NCI-H524 (cell line): Measurements from ENCODE around the gene NRXN3.

Experiments used
- DNase-seq, 2 experiments: peaks; one replicate each; lab custom pipeline; 2025; lab: John Stamatoyannopoulos, UW

Gene NRXN3

DNA sequence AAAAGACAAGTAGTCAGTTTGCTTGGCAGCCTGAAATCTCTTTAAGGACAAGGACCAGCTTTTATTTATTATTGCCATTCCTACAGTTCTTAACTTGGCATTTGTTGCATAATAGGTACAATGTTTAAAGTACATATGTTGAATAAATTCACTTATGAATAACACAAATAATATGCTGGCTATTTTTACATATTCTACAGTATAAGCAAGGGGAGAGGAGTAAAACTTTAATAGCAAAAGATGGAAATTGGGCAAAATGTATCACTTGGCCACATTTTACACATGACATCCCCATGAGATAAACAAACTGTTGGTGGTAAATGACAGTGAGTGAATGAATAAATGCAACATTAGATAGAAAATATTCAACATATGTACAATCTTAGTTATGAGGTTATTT lies 1708.1 kb downstream of the NRXN3 start:
- DNase-seq, result no peak

DNA sequence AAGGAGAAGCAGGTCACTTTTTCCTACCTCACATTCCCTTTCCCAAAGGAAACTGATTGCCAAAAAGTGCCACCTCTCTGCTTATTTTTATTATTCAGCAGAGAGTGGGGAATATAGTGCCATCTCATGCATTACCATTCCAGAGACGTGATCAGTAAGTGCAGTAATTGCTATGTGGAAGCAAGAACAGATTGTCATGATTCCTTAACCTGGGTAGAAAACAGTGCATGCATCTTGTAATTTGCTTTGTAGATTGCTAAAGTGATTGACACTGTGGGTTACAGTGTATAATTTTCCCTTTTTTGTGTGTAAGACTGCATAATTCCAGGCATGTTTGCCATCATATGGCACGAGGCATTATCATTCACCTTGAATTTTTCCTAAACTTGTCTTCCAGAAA lies 1708.6 kb downstream of the NRXN3 start:
- DNase-seq, result no peak

DNA sequence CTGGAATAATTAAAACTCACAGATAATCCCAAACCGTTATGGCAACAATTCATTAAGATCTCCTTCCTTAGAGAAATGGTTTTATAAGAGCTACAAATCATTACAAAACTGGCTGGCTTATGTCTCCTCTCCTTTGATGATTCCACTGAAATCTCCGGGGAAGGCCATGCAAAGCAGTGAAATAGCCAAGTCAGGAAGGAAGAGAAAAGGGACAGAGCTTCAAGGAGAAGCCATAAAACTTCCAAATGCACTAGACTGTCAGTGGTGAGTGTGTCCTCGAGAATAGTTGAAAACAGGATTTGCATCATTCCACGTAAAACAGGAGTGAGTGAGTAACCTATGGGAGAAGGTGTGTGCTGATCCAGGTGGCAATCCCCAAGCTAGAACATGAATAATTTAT lies 1711.1 kb downstream of the NRXN3 start:
- no peak for DNase-seq

DNA sequence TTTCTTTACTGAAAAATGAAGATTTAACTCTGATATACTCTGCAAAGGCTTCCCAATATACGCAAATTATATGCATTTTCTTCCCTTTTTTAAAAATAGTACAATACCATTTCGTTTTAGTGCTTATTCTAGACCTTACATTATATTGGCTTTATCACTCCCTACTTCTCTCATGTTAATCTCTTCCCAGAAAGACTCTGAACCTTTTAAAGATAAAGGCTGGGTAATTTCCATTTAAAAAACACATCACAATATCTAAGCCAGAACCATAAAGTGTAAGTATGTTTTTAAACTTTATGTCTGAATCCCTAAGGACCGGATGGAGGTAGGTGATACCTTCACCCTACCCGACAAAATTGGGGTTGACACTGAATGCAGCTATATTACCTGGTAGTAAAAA lies 1720.4 kb downstream of the NRXN3 start:
- DNase-seq, result no peak

DNA sequence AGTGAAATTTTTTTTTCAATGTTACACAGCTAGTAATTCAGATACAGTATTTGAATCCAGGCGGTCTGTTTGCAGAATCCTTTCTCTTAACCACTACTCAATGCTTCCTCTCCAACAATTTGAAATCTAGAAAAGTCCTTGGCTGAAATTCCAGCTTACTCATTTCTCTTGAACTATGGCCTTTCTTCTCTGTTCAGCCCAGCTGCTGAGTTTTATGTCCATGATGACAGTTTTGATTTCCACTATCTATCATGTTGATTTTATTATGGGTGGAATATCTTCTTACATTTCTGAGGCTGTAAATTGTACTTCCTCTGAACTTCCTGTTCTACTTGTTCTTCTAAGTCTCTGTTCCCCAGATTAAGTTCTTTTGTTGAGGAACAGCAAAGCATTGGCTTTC lies 1725.8 kb downstream of the NRXN3 start:
- DNase-seq, result no peak

DNA sequence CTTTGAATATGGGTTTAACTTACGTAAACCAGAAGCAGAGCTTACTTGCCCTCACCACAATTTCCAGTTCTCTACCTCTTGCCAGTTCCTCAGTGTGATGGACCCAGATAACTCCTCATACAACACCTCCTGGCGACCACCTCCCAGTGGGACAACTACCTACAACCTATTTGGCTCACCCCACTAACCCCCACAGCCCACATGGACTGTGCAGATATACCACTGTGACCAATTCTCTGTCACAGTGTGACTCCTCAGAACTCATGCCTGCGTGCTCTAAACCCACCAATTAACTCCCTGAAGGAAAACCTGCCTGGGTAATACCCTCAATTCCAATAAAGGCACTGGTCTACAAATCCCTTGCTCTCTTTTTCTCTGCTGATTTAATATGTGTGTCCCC lies 1729.4 kb downstream of the NRXN3 start:
- DNase-seq, result no peak

DNA sequence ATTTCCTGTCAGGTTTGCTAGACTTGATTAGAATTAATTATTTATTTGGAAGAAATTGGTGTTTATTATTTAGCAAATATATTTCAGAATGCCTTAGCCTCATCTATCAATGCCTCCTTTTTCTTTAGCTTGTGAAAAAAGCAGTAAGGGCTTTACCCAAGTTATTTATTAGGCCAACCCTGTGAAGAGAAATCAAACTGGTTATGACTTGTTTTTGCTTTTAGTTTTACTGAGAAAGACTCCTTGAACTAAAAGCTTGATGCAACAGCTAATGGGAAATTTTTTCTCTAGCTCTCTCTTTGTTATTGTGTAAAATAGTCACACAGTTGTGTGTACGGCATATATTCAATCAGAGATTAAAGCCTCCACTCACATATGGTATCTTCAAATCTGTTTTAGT lies 1734.3 kb downstream of the NRXN3 start:
- DNase-seq, result no peak

DNA sequence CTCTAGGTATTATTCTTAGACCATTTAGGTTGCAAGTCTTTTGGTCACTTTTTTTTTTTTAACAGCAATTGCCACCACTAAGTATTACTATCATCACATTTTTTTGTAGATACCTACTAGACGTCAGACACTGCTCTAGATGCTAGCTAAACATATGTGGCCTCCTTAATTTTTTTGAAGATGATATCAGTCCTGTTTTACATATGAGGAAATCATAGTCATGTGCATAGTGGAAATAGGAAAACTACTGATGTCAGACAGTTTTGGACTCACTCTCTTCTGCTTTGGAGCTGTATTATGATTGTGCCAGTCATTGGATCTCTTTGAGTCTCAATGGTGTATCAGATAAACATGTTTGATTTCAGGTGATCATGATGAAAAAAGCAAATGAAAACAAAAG lies 1736.8 kb downstream of the NRXN3 start:
- DNase-seq, result no peak

DNA sequence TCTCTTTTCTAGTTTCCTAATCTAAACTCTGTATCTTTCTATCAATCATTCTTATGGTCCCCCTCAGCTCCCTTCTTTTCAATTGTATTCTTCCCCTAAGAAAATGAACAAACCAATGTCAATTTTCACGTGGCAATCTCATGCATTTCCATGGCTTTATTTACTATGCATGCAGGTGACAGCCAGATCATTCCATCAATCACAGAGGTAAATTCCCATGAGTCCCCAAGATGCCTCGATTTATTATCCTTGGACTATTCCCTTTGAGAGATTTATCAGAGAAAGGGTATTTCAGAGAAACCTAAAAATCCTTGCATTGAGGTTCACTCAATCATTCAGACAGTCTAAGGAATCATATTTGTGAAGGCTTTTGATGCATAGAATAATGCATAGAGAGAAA lies 1739.9 kb downstream of the NRXN3 start:
- DNase-seq, result no peak

DNA sequence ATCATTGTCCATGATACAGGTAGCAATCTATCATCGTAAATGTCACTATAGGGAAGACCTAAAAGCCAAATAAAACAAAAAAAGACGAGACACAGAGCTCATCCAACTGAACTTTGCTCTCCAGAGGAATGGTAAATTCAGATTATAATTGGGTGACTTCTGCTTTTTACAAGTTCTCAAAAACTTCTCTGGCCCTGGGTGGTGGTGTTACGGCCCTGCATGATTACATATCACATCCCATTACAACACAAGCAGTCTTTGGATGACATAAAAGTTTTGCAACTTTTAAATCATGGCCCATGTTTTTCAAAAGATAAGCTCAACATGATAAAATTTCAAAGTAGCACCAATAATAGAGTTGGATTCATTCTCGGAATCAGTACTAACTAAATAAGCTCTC lies 1741.6 kb downstream of the NRXN3 start:
- no peak for DNase-seq

DNA sequence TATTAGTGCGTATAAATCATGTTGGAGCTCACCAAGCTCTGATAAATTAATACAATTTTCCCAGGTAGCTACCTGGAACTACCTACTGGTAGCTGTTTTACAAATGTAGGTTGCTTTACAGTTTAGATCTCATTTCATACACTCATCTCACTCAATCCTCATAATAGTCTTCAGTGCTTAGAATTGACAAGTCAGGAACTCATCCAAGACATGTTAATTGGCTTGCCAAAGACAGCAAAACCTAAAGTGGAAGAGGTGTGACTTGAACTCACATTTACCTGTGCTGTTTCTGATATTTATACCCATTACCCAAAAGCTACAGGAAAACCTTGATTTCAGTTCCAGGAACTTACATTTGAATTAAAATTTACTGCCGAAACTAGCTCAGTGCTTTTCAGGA lies 1744.4 kb downstream of the NRXN3 start:
- no peak for DNase-seq

DNA sequence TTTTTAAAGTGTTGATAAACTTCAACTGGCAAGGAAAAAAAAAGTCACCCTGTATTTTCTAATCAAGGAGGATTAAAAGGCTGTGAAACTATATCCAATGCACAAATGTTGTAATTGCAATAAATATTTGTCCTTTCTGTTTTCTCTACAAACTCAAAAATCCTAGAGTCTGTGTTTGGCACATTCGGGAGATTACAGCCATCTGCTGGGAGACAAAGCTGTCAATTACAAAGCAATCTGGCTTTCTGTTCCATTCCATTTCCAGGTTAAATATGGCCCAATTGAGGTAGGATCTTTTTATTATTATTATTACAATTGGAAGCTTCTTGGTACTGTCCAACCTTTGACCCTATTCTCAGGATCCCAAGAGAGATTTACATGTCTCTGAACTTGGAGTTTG lies 1745.2 kb downstream of the NRXN3 start:
- peak; percentile 12 to 61 for DNase-seq

DNA sequence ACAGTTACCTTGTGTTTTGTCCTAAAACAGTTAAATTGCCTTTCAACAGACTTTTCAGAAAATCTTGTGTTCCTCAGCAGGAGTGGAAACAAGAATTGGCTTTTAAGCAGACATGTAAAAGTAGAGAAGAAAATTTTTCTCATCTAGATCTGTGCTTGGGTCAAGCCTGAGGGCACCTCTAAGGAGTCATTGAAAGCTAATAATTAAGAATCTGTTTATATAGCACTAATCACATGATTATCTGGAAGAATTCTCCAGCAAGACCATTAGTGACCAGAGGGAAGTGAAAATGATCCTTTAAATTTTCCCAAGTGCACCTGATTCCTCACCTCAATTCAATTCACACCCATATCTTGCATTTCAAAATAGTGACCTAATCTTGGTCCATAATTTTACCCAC lies 1746.1 kb downstream of the NRXN3 start:
- no peak for DNase-seq

DNA sequence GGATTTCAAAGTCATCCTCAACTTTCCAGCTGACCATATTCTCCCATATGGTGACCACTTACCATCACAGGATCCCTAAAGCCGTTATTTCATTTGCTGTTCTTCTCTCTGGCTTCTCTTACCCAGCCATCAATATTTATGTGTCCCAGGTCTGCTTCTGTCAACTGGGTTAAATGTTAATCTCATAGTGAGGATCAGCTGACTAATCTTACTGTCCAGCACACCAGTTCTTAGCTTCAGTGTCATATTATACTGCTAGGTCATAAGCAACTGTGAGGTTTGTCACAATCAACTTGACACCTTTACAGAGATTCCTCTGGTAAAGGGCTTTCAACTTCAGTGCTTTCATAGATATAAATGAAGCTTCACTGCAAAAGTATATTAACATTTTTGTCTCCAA lies 1746.7 kb downstream of the NRXN3 start:
- peak in 1 of 2 experiments; percentile 15 for DNase-seq
